ENCODE measurements around the gene FHL1. TPM values are rescaled to one million over a fixed set of nuclear protein-coding genes. Genes with fewer than 3 reads are reported as not detected.

FHL1 gene
- total and polyA plus RNA-seq, 4 donors, result 8.8 to 20.2 (median 15.0) TPM

DNA sequence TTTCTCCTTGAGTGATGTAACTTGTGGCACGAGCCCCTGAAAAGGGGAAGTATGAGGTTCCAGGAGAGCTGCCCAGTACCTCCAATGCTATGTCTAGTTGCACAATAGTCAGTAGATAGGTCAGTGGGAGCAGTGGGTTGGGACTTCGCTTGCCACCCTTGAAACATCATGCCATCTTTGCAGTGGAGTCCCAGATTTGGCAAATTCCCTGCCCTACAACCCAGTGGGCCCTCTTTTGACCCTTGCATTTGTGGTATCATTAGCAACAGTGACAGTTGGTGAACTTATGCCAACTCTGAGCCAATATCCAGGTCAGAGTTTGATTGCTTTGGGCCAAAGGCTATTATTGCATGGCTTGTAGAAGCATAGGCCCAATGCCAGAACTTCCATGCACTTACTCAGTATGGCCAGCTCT, 12.3 kb downstream of the FHL1 start:
- no peaks in the 10 kb centered on the region for H3K9me3 ChIP-seq (ENCODE audit: control insufficient read depth in 4 of 4, low read length in 3 of 4)
- no peak overlapping the region for H3K4me3 ChIP-seq (ENCODE audit: low read depth in 1 of 3, low read length in 3 of 3)
- H3K27me3 ChIP-seq (ENCODE audit: control insufficient read depth in 4 of 4, insufficient read depth in 4 of 4, low read length in 3 of 4), result no peaks in the 10 kb centered on the region
- DNase-seq (ENCODE audit: low spot score), result no peak
- no peak overlapping the region for H3K9ac ChIP-seq (ENCODE audit: low read depth in 1 of 2, low read length in 2 of 2)
- H3K27ac ChIP-seq (ENCODE audit: low read depth in 1 of 2, low read length in 2 of 2), result no peak overlapping the region
- peaks cover 0 to 11% (median 8%) of the 10 kb centered on the region in 4 donors for H3K4me1 ChIP-seq (ENCODE audit: control insufficient read depth in 4 of 4, insufficient read depth in 4 of 4, low read length in 3 of 4)
- no peaks in the 10 kb centered on the region for H3K36me3 ChIP-seq (ENCODE audit: control insufficient read depth in 4 of 4, insufficient read depth in 3 of 4, low read depth in 1 of 4, low read length in 3 of 4)
- TF ChIP-seq, protein P1, sequence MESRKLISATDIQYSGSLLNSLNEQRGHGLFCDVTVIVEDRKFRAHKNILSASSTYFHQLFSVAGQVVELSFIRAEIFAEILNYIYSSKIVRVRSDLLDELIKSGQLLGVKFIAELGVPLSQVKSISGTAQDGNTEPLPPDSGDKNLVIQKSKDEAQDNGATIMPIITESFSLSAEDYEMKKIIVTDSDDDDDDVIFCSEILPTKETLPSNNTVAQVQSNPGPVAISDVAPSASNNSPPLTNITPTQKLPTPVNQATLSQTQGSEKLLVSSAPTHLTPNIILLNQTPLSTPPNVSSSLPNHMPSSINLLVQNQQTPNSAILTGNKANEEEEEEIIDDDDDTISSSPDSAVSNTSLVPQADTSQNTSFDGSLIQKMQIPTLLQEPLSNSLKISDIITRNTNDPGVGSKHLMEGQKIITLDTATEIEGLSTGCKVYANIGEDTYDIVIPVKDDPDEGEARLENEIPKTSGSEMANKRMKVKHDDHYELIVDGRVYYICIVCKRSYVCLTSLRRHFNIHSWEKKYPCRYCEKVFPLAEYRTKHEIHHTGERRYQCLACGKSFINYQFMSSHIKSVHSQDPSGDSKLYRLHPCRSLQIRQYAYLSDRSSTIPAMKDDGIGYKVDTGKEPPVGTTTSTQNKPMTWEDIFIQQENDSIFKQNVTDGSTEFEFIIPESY (IDR thresholded peaks at IDR 0.05), result peak; percentile 37
- TF ChIP-seq SP1 (IDR thresholded peaks at IDR 0.05) (peak; percentile 86), HNF4A (conservative IDR thresholded peaks at IDR 0.05) (peak; percentile 92 to 95), HNF4G (IDR thresholded peaks at IDR 0.05) (peak; percentile 58), YY1 (IDR thresholded peaks at IDR 0.05) (no peak), FOXA2 (IDR thresholded peaks at IDR 0.05) (no peak), RAD21 (IDR thresholded peaks at IDR 0.05) (peak in 1 of 2 donors; percentile 11), NR2F2 (IDR thresholded peaks at IDR 0.05) (peak; percentile 69), EGR1 (IDR thresholded peaks at IDR 0.05; ENCODE audit: low read depth in 2 of 2) (no peak), JUND (IDR thresholded peaks at IDR 0.05) (peak in 1 of 2 donors; percentile 66), RXRA (IDR thresholded peaks at IDR 0.05) (peak; percentile 90 to 93), GABPA (IDR thresholded peaks at IDR 0.05 in 1 of 2, conservative IDR thresholded peaks at IDR 0.05 in 1 of 2) (no peak), TAF1 (conservative IDR thresholded peaks at IDR 0.05) (no peak), FOXA1 (IDR thresholded peaks at IDR 0.05) (no peak)
- TF ChIP-seq, protein P2, sequence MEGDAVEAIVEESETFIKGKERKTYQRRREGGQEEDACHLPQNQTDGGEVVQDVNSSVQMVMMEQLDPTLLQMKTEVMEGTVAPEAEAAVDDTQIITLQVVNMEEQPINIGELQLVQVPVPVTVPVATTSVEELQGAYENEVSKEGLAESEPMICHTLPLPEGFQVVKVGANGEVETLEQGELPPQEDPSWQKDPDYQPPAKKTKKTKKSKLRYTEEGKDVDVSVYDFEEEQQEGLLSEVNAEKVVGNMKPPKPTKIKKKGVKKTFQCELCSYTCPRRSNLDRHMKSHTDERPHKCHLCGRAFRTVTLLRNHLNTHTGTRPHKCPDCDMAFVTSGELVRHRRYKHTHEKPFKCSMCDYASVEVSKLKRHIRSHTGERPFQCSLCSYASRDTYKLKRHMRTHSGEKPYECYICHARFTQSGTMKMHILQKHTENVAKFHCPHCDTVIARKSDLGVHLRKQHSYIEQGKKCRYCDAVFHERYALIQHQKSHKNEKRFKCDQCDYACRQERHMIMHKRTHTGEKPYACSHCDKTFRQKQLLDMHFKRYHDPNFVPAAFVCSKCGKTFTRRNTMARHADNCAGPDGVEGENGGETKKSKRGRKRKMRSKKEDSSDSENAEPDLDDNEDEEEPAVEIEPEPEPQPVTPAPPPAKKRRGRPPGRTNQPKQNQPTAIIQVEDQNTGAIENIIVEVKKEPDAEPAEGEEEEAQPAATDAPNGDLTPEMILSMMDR (IDR thresholded peaks at IDR 0.05; ENCODE audit: low read depth, low read length, missing input control), result no peak
- TF ChIP-seq, protein P3, sequence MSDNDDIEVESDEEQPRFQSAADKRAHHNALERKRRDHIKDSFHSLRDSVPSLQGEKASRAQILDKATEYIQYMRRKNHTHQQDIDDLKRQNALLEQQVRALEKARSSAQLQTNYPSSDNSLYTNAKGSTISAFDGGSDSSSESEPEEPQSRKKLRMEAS (IDR thresholded peaks at IDR 0.05), result peak; percentile 59
- TF ChIP-seq, protein P4, sequence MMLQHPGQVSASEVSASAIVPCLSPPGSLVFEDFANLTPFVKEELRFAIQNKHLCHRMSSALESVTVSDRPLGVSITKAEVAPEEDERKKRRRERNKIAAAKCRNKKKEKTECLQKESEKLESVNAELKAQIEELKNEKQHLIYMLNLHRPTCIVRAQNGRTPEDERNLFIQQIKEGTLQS (IDR thresholded peaks at IDR 0.05), result peak; percentile 70
- TF ChIP-seq, protein P5, sequence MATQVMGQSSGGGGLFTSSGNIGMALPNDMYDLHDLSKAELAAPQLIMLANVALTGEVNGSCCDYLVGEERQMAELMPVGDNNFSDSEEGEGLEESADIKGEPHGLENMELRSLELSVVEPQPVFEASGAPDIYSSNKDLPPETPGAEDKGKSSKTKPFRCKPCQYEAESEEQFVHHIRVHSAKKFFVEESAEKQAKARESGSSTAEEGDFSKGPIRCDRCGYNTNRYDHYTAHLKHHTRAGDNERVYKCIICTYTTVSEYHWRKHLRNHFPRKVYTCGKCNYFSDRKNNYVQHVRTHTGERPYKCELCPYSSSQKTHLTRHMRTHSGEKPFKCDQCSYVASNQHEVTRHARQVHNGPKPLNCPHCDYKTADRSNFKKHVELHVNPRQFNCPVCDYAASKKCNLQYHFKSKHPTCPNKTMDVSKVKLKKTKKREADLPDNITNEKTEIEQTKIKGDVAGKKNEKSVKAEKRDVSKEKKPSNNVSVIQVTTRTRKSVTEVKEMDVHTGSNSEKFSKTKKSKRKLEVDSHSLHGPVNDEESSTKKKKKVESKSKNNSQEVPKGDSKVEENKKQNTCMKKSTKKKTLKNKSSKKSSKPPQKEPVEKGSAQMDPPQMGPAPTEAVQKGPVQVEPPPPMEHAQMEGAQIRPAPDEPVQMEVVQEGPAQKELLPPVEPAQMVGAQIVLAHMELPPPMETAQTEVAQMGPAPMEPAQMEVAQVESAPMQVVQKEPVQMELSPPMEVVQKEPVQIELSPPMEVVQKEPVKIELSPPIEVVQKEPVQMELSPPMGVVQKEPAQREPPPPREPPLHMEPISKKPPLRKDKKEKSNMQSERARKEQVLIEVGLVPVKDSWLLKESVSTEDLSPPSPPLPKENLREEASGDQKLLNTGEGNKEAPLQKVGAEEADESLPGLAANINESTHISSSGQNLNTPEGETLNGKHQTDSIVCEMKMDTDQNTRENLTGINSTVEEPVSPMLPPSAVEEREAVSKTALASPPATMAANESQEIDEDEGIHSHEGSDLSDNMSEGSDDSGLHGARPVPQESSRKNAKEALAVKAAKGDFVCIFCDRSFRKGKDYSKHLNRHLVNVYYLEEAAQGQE (IDR thresholded peaks at IDR 0.05), result peak; percentile 33
- WGBS, result 24% methylated on average over 2 of the region's 2 CpGs
